SW480 (cell line): ENCODE measurements around the gene ULBP2.
"Not testable (repeated sequence)": the region's sequence is repeated elsewhere in the genome, so short reads cannot be mapped to it uniquely, and the experiment has no call there.

Experiments
- DNase-seq: peaks from one replicate; pipeline ENCODE4 v3.0.0-alpha.2; 2016; ENCODE audit warnings: low spot score

The ULBP2 gene, protein sequence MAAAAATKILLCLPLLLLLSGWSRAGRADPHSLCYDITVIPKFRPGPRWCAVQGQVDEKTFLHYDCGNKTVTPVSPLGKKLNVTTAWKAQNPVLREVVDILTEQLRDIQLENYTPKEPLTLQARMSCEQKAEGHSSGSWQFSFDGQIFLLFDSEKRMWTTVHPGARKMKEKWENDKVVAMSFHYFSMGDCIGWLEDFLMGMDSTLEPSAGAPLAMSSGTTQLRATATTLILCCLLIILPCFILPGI

DNA sequence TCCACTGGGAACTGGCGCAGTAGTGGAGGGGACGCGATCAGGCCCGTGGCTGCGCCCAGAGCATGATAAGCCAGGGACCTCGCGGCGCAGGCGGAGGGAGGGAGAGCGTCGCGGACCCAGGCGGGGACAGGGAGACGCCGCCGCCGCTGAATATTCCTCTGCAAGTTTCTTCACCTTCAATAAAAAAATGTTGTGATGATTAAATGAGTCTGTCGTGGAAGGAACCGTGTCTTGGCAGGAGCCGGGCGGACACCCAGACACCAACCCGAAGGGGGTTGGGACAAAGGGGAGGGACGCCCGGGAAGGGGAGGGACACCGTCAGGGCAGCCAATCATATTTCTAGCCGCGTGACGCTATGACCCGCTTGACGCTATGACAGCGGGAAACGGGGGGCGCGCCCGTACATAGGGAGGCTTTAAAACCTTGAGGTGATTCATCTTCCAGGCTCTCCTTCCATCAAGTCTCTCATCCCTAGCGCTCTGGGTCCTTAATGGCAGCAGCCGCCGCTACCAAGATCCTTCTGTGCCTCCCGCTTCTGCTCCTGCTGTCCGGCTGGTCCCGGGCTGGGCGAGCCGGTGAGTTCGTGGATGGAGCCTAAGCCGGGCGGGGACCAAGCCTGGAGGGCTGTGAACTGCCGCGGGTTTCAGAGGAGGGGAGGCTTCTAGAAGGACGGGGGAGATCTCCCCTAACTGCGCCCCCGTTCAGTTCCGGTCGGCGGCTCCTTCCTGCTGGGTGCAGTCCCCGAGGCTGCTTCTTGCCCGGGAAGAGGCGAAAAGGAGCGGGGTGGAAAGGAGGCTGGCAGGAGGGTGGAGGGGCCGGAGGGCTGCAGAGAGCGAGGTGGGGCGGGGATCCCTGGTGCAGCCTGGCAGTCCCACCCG, at the start of gene ULBP2:
TSS of gene ULBP2 (plus strand) at position 432 of the 878 bp plus-strand sequence. CDS start at position 491, 59 bp downstream.
- DNase-seq, result peak; percentile 85

DNA sequence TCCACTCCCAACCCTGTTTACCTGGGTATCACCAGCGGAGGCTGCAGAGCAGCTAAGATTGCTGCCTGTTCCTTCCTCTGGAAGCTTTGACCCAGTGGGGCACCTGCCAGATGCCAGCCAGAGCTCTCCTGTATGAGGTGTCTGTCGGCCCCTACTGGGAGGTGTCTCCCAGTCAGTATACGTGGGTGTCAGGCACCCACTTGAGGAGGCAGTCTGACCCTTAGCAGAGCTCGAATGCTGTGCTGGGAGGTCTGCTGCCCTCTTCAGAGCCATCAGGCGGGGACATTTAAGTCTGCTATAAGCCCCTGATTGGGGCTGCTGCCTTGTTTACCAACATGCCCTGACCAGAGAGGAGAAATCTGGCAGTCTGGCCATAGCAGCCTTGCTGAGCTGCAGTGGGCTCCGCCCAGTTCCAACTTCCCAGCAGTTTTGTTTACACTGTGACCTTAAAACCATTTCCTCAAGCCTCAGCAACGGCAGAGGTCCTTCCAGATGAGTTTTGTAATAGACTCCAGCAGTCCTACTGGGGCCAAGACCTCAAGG, 46.7 kb upstream of the ULBP2 start:
- DNase-seq, result peak; percentile 11

DNA sequence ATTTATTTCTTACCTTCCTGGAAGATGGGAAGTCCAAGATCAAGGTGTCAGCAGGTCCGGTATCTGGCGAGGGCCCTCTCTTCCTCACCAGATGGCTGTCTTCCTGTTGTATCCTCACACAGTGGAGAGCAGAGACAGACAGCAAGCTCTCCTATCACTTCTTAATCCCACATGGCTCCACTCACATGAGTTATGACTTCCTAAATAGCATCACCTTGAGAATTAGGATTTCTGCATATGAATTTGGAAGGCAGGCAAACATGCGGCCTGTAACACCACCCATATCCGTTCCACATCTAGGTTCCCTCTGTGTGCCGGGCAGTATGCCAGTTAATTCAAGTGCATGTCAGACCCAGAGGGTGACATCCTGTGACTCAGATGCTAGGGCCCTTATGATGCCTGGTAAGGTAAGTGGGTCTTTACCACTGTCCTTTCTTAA, 46.0 kb upstream of the ULBP2 start:
- DNase-seq, result peak; percentile 65

DNA sequence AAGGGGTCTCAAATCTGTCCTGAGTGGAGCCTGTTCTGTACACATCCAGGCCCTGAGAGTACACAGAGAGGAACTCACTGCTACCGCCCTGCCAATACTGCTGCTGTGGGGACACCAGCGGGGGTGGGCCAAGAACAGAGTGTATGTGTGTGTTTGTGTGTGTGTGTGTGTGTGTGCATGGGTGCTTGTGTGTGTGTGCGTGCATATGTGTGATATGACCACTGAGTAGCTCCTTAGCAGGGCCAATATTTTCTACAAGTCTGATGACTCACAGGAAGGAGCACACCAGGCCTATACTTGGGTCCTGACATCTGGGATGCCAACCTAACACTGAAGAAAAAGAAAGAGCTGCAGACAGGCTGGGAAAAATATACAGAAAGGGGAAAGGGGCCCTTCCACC, 45.3 kb upstream of the ULBP2 start:
- peak; percentile 21 for DNase-seq

DNA sequence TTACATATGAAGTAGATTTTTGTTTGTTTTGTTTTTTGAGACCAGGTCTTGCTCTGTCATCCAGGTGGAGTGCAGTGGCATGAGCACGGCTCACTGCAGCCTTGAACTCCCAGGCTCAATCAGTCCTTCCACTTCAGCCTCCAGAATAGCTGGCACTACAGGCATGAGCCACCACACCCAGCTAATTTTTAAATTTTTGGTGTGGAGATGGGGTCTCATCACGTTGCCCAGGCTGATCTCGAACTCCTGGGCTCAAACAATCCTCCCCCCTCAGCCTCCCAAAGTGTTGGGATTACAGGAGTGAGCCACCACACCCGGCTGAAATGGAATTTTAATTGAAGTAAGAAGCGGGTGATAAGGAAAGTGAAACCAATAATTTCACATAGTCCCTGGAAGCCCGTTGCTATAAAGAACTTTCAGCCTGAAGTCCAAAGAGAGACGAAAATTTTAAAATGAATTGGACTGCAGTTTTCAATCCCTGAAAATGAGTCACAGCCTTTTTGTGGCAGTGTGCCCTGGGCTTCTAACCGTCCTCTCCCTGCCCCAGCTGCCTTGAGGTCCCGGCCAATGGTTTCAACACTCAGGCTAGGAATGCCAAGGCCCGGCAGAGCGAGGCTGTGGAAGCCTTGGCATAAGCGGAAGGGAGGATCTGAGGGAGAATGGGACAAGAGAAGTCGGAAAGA, 44.7 kb upstream of the ULBP2 start:
- peak; percentile 44 for DNase-seq

DNA sequence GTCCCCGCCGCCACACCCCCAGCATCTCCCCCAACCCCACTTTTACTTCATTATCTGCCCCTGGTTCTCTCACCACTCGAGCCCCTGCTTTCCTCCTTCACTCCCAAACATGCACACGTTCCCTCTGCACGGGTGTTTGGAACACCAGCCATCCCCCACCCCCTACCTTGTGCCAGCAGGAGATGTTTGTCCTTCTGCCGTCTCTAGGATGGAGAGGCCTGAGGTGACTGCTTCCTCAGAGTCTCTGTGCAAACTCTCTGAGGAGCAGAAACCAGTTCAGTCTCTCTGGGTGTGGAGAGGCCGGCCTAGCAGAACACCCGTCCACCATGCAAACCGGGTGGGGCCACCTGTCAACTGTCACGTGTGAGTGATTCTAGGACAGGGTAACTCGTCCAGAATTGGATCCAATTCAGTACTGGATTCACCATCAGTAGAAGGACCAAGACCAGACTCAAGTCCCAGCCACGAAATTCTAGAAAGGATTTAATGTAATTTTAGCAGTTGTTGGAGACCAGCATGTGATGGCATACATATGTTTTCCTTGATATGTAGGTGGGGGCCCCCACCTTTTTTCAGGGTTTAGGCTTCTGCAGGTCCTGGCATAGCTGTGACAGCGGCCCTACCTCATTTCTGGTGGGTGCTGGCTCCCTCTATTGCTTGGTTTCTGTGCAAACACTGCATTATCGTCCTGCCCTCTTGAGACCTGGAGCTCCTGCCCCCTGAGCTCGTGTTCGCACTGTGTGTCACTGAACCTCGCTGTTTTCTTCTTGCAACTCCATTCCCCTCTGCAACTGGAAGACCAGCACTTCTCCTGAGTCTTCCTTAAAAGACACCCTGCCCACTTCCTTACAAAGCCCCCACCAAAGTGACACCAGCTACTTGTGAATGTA, 43.7 kb upstream of the ULBP2 start, which contains the start of gene RAET1E:
TSS of gene RAET1E (minus strand) at position 259 of the 890 bp plus-strand sequence. CDS start 7,212 bp downstream, outside the sequence.
- no peak for DNase-seq

DNA sequence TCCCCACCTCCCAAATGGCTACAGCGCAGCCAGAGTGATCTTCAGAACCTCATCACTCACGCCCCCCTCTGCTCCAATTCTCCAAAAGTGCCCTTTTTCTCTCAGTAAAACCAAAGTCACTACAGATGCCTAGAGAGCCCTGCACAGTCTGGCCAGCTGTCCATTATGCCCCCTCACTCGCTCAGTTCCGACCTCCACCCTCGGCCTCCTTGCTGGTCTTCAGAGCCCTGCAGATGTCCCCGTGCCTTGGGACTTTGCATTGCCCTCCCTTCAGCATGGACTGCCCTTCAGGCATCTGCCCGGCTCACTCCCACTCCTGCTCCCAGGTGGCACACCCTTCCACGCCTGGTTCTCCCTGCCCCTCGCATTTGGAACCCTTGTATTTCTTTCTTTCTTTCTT, 42.8 kb upstream of the ULBP2 start:
- no peak for DNase-seq

DNA sequence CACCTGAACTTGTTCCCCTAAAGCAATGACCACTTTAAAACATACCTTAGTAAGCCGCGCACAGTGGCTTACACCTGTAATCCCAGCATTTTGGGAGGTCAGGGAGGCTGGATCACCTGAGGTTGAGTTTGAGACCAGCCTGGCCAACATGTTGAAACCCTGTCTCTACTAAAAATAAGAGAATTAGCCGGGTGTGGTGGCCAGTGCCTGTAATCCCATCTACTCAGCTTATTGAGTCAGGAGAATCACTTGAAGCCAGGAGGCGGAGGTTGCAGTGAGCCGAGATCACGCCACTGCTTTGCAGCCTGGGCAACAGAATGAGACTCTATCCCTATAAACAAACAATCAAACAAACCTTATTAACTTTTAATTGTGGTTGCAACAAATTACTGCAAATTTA, 42.3 kb upstream of the ULBP2 start:
- no peak for DNase-seq

DNA sequence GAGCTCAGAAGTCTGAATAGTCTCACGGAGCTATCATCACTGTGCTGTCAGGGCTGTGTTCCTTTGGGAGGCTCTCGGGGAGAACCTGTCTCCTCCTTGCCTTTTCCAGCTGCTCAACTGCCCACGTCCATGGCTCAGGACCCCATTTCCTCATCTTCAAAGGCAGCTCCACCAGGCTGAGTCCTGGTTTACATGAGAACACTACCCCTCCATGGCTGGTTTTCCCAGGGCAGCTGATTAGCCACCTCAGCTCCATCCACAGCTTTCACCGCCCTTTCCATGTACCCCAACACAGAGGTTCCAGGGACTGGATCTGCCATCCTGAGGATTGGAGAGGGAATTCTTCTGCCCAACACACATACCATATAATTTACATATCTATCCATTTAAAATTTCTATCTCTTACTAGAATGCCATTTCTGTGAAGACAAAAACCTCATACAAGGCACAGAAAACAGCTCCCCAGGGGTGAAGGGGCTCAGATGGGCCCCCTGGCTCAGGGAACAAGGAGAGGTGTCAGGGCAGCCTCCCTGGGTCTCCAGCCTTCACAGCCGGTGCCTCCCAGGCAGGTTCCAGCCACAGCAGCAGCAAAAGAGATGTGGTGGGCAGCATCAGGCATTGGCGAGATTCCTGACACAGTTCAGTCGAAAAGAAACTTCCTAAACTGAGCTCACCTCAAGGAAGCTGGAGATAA, 41.7 kb upstream of the ULBP2 start:
- DNase-seq, result no peak

DNA sequence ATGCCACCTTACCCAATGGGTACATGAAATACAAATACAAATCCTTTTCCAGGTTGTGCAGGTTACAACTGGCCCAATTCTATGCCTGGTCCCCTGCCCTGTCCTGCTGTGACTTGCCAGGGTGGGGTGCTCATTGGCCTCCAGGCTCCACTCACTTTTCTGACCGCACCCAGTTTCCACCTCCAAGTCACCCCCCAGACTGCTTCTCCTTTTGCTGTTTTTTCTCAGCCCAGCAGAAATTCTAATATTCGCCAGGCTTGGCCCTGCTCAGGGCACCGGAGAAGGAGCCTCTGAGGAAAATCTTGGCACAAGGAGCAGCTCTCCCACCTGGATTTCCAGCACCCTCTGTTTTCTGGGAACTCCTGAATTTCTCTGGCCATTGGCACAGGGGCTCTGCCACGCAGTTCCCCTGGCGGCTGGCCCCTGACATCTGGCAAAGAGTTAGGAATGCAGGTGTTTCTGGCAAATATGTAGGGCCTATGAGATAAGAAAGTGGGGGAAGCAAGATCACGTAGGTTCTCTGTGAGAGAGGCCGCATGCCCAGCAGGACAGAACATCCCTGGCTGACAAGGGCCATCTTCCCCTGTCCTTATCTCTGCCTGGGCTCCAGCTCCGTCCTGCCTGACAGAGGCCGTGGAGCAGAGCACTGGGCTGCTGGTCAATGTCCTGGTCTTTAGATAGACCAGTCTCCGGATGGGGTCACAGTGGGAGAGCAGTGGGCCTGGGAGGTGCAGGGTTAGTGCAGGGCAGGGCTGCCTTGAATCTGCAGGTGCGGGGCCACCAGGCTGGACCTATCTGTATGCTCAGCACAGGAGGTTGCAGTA, 41.0 kb upstream of the ULBP2 start:
- DNase-seq, result no peak

DNA sequence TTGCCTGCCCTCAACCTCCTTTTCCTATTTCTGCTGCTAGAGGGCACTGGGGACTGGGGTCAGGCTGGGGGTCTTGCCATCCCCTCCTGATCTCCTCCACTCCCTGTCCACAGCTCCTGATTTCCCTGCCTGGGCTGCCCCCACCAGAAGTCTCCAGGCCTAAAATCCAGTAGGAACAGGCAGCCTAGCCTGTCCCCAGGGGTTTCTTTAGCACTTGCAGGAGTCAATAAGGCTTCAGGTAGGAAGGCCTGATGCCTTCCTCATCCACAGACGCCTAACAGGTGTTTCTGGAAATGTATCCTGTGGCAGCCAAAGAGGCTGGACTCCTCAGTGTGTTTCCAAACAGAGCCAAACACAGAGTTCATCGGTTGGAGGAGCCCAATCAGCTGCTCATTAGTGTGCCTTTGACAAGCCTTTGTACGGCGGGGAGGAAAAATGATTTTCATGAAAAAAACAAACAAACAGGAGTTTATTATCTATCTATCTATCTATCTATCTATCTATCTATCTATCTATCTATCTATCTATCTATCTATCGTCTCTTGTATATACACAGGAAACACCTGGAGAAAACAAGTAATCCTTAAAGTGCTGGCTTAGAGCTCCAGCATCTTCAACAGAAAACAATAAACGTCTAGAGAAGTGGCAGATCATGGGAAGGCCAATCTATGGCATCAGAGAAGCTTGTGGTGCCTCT, 40.2 kb upstream of the ULBP2 start:
- no peak for DNase-seq

DNA sequence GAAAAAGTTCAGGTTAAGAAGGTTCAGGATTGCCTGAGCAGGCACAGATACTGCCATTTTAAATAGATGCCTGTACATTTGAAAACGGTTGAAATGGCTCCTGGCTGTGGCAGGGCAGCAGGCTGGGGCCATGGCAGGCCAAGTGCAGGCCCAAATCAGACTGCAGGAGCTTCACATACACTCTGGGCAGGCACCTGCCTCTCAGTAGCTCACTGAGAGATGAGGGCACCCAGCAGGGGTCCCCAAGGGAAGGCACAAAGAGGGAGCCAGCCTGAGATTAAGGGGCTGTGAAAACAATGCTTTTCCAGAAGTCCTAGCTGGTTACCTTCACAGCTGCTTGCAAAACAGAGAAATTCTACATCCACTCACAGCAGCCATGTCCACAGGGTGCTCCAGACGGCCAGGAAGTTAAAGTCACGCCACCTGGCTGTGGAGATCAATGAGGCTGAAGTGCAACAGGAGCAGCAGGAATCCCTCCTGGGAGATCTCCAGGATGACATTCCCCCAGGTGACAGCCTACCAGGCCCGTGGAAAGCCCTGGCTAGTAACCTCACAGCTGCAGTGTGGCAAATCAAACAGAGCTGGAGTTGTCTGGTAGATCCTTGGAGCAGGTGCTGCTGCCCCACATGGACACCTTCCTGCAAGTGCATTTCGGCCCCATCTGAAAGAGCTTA, 37.7 kb upstream of the ULBP2 start:
- DNase-seq, result no peak

DNA sequence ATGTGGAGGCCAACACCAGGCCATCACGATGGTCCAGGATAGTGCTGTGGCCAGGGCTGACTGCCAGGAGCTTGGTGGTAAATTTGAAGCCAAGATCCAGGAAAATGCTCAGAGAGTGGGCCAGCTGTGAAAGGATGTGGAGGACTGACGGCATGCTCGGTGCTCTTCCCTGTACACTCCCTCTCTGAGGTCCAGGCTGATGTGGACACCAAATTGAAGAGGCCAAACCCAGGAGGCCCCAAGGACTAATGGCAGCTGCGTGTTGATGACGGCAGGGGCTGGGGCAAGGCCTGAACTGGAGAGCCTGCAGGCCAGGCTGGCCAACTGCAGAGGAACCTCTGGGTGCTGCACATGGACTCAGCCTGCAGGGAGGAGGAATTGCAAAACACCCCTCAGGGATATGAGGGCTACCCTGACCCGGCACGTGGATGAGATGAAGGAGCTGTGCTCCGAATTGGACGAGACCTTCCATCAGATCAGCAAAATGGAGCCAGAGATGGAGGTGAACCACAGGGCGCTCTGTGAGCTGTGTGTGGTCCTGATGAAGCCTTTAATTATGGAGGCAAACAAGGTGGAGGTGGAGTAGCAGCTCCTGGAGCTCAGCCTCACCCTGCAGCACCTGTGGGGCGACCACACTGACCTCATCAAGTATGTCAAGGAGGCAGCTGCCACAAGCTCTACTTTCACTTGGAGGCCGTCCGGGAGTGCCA, 37.0 kb upstream of the ULBP2 start:
- DNase-seq, result no peak

DNA sequence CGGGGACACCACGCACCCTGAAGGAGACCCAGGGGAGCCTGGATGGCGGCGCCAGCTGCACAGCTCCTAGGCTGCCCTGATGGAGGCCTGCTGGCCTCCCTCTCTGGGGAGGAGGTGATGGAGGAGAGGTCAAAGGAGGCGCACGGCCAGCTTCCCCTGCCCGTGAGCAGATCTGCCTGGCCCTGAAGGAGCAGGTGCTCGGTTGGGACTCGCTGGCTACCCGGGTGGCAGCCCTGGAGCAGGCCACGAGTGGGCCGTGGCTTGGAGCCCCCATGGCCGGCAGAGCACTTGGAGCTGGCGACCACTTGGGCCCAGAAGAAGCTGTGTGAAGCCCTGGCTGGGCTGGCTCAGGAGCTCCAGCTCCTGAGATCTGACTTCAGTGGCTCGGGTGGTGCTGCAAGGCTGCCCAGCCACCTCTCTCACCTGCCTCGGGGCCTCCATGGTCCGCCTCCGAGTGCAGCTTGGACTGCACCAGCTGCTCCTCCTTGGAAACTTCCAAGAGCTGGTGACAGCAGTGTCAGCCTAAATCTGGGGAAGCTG, 36.4 kb upstream of the ULBP2 start:
- no peak for DNase-seq

DNA sequence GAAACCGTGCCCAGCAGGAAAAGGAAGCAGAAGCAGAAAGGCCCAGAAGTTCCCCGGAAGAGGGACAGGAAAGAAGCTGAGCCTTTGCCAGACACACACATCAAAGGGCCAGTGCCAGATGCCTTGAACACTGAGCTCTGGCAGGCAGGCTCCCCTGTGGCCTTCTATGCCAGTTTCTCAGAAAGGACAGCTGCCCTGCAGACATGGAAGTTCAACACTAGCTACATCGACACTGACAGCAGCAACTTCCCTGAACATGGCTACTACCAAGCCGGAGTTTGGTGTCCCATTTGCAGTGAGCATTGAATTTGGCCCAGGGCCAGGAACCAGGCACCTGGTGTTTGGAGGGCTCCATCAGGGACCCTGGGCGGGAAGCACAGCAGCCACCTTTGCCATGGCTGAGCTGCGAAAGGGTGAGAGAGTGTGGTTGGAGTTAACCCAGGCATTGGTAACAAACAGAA, 35.9 kb upstream of the ULBP2 start:
- DNase-seq, result no peak

DNA sequence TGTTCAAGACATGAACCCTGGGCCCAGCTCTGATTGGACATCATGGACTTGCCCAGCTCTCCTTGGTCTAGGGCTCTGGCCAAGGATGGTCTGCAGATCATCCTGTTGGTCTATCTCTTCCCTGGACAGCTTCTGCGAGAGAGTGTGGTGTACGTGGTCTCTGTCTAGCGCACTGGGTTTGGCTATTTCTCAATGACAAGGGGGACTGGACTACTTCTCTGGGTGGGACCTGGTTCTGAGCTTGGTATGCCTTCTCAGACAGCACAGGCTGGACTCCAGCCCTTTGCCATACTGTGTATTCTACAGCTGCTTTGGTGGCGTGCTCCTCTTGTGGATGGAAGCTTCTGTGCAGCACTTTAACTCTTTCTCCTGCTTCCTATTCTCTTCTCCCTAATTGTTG, 35.4 kb upstream of the ULBP2 start:
- DNase-seq, result no peak

DNA sequence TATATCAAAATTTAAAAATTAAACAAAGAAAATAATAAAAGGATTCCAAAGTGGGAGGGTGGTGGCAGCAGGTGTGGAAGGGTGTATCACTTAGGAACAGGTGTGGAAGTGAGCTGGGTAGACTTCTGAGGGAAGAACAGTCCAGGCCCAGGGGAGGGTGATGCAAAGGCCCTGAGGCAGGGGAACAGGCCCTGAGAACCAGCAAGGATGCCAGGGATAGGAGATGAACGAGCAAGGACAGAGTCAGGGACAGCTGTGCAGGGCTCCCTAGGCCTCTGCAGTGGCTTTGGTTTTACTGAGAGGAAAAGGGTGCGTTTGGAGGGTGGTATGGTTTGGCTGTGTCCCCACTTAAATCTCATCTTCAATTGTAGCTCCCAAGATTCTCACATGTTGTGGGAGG, 34.5 kb upstream of the ULBP2 start:
- DNase-seq, result no peak

DNA sequence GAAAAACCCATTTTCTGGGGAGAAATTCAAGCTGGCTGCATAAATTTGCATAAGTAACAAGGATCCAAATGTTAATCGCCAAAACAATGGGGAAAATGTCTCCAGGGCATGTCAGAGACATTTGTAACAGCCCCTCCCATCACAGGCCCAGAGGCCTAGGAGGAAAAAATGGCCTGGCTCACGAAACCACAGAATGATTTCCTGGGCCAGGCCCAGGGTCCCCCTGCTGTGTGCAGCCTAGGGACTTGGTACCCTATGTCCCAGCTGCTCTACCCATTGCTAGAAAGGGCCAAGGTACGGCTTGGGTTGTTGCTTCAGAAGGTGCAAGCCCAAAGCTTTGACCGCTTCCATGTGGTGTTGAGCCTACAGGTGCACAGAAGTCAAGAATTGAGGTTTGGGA, 33.3 kb upstream of the ULBP2 start:
- DNase-seq, result not testable (repeated sequence)
